Hepatocyte (in vitro differentiated cells): ENCODE data around the gene NR6A1.

Source experiments
- EZH2 ChIP-seq: fragments of 200-600 bp; sonication (generic); IDR thresholded peaks from 2 replicates; pipeline ENCODE4 v1.6.1; 2016; ENCODE audit warnings: antibody characterized with exemption, mild to moderate bottlenecking, borderline replicate concordance
- EZH2phosphoT487 ChIP-seq: fragments of 200-600 bp; sonication (generic); IDR thresholded peaks from one replicate; pipeline ENCODE4 v1.6.1; 2018; ENCODE audit warnings: antibody characterized with exemption, mild to moderate bottlenecking, low read depth, moderate library complexity; ENCODE audit not compliant: unreplicated experiment, severe bottlenecking
- TF ChIP-seq, protein P1 (sequence below): fragments of 200-600 bp; sonication (generic); IDR thresholded peaks from 2 replicates; pipeline ENCODE4 v1.5.1; 2016; ENCODE audit warnings: antibody characterized with exemption, mild to moderate bottlenecking; ENCODE audit not compliant: poor library complexity

DNA sequence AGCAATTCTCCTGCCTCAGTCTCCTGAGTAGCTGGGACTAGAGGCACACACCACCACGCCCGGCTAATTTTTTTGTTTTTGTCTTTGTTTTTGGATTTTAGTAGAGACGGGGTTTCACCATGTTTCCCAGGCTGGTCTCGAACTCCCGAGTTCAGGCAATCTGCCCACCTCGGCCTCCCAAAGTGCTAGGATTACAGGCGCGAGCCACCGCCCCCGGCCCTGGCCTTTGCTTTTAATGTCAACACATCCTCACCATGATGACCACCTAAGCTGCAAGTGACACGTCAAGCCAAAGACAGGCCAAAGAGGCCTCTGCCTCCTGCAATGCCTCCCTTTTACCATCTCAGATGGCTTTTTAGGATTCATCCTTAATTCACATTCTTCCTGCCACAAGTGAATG is 142.4 kb downstream of the NR6A1 start:
- TF ChIP-seq, protein P1, sequence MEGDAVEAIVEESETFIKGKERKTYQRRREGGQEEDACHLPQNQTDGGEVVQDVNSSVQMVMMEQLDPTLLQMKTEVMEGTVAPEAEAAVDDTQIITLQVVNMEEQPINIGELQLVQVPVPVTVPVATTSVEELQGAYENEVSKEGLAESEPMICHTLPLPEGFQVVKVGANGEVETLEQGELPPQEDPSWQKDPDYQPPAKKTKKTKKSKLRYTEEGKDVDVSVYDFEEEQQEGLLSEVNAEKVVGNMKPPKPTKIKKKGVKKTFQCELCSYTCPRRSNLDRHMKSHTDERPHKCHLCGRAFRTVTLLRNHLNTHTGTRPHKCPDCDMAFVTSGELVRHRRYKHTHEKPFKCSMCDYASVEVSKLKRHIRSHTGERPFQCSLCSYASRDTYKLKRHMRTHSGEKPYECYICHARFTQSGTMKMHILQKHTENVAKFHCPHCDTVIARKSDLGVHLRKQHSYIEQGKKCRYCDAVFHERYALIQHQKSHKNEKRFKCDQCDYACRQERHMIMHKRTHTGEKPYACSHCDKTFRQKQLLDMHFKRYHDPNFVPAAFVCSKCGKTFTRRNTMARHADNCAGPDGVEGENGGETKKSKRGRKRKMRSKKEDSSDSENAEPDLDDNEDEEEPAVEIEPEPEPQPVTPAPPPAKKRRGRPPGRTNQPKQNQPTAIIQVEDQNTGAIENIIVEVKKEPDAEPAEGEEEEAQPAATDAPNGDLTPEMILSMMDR: no peak
- no peak for TF ChIP-seq EZH2
- TF ChIP-seq EZH2phosphoT487: no peak
